Measurements from ENCODE around the gene PRKRIP1. TPM values are rescaled to one million over a fixed set of nuclear protein-coding genes. Genes with fewer than 3 reads are reported as not detected.

The PRKRIP1 gene
- total RNA-seq, 4 donors from 2014 or later: 15.6 to 29.9 (median 20.2) TPM

- TF ChIP-seq, protein P1, sequence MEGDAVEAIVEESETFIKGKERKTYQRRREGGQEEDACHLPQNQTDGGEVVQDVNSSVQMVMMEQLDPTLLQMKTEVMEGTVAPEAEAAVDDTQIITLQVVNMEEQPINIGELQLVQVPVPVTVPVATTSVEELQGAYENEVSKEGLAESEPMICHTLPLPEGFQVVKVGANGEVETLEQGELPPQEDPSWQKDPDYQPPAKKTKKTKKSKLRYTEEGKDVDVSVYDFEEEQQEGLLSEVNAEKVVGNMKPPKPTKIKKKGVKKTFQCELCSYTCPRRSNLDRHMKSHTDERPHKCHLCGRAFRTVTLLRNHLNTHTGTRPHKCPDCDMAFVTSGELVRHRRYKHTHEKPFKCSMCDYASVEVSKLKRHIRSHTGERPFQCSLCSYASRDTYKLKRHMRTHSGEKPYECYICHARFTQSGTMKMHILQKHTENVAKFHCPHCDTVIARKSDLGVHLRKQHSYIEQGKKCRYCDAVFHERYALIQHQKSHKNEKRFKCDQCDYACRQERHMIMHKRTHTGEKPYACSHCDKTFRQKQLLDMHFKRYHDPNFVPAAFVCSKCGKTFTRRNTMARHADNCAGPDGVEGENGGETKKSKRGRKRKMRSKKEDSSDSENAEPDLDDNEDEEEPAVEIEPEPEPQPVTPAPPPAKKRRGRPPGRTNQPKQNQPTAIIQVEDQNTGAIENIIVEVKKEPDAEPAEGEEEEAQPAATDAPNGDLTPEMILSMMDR (IDR thresholded peaks at IDR 0.05): no peak
- ATAC-seq (ENCODE audit: low FRiP score): no peak
- no peak for DNase-seq (ENCODE audit: low spot score)
Measured at GRCh38 chr7:102387064-102387463, 9.1 kb upstream of the PRKRIP1 start.

DNA sequence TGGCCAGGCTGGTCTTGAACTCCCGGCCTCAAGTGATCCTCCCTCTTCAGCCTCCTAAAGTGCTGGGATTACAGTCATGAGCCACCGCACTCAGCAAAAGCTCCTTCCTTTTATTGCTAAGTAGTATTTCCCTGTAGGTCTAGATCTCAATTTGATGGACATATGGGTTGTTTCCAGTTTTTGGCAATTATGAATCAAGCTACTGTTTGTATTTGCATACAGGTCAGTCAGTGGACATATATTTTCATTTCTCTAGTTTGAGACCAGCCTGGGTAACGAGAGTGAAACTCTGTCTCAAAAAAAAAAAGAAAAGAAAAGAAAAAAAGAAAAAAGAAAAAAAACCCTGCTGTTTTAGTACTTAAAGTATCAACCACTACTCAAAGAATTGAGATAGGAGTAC, 6.4 kb upstream of the PRKRIP1 start:
- TF ChIP-seq, protein P1 (IDR thresholded peaks at IDR 0.05): no peak
- no peak for ATAC-seq (ENCODE audit: low FRiP score)
- no peak for DNase-seq (ENCODE audit: low spot score)

DNA sequence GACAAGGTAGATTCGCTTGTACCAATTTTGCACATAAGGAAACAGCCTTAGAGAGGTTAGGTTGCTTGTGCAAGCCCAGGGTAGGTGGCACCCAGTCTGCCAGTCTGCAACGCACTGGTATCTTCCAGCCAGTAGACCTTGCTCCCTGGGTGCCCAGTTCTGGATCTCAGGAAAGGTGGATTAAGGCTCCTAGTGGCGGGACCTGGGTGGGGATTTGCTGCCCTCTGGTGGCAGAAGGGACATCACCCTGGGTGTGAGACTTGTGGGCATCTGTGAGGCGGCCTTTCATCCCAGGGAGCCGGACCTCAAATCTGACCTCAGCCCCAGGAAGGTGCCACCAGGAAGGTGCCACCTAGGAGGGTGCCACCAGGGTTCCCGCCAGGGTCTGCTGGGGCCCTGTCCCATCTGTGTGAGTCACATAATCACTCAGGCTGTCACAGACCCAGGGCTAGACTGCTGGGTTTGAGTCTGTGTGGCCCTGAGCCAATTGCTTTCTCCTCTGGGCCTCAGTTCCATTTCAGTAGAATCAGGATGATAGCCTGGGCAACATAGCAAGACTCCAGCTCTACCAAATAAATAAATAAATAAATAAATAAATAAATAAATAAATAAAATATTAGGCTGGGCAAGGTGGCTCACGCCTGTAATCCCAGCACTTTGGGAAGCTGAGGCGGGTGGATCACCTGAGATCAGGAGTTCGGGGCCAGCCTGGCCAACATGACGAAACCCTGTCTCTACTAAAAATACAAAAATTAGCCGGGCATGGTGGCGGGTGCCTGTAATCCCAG, 5.3 kb upstream of the PRKRIP1 start:
- ATAC-seq (ENCODE audit: low FRiP score): peak; percentile 75
- TF ChIP-seq, protein P1 (IDR thresholded peaks at IDR 0.05): peak in 2 of 3 donors; percentile 57 to 61
- DNase-seq (ENCODE audit: low spot score): peak; percentile 85

- TF ChIP-seq, protein P1 (IDR thresholded peaks at IDR 0.05): no peak
- DNase-seq (ENCODE audit: low spot score) (no peak), ATAC-seq (ENCODE audit: low FRiP score) (no peak)
Measured at GRCh38 chr7:102392330-102392729, 3.8 kb upstream of the PRKRIP1 start.

GRCh38 chr7:102393467-102393866, 2.7 kb upstream of the PRKRIP1 start:
- no peak for ATAC-seq (ENCODE audit: low FRiP score)
- TF ChIP-seq, protein P1 (IDR thresholded peaks at IDR 0.05): no peak
- DNase-seq (ENCODE audit: low spot score): no peak

GRCh38 chr7:102395592-102395872, 631 bp upstream of the PRKRIP1 start:
- TF ChIP-seq, protein P1 (IDR thresholded peaks at IDR 0.05): no peak
- no peak for DNase-seq (ENCODE audit: low spot score)
- ATAC-seq (ENCODE audit: low FRiP score): no peak

GRCh38 chr7:102396710-102397019, 502 bp downstream of the PRKRIP1 start:
- TF ChIP-seq, protein P1 (IDR thresholded peaks at IDR 0.05): no peak
- ATAC-seq (ENCODE audit: low FRiP score) (no peak), DNase-seq (ENCODE audit: low spot score) (no peak)

All from omental fat pad (tissue), 4 donors.